Fibroblast of lung (primary cell): ENCODE data around the gene SUGP2.

Experiments used
- EZH2 ChIP-seq: IDR thresholded peaks from 2 replicates; pipeline ENCODE4 v1.5.1; 2012; ENCODE audit warnings: low read length, control low read depth, mild to moderate bottlenecking; ENCODE audit errors: missing control alignments
- TF ChIP-seq, protein P1 (sequence below), 2 donors: IDR thresholded peaks in 1 of 2; conservative IDR thresholded peaks in 1 of 2; 1 replicate in 1 of 2; 2 replicates in 1 of 2; pipeline ENCODE4 v1.5.1; 2011 to 2012; ENCODE audit warnings: low read length in 2 of 2, control low read depth in 1 of 2, inconsistent platforms in 1 of 2, low read depth in 1 of 2, mild to moderate bottlenecking in 1 of 2

DNA sequence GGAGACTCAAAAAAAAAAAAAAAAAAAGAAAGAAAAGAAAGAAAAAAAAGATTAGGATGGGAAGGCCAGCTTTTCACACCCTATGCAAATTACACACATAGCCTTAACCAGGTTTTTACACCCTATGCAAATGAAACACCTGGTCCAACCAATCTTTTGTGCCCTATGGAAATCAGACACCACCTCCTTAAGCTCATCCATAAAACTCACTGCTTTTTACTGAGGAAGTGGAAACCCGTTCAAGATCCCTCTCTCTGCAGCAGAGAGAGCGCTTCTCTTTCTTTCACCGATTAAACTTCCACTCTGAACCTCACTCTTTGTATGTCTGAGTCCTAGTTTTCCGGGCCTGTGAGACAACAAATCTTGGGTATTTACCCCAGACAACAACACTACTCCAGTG, 67.0 kb downstream of the SUGP2 start:
- TF ChIP-seq, protein P1, sequence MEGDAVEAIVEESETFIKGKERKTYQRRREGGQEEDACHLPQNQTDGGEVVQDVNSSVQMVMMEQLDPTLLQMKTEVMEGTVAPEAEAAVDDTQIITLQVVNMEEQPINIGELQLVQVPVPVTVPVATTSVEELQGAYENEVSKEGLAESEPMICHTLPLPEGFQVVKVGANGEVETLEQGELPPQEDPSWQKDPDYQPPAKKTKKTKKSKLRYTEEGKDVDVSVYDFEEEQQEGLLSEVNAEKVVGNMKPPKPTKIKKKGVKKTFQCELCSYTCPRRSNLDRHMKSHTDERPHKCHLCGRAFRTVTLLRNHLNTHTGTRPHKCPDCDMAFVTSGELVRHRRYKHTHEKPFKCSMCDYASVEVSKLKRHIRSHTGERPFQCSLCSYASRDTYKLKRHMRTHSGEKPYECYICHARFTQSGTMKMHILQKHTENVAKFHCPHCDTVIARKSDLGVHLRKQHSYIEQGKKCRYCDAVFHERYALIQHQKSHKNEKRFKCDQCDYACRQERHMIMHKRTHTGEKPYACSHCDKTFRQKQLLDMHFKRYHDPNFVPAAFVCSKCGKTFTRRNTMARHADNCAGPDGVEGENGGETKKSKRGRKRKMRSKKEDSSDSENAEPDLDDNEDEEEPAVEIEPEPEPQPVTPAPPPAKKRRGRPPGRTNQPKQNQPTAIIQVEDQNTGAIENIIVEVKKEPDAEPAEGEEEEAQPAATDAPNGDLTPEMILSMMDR (conservative IDR thresholded peaks at IDR 0.05 in 1 of 2, IDR thresholded peaks at IDR 0.05 in 1 of 2; ENCODE audit: low read depth in 1 of 2, low read length in 2 of 2): no peak
- TF ChIP-seq EZH2: no peak
